ENCODE measurements around the gene CENPW.

Gene CENPW

GRCh38 chr6:126359936-126360537 lies 20.1 kb downstream of the CENPW start (continued):
- TF ChIP-seq ZNF585B (tag by site-specific recombination; IDR thresholded peaks at IDR 0.05) (0 out of 2 replicates have a peak, but pooled peaks have one; percentile 10), ZNF843 (tag by site-specific recombination; IDR thresholded peaks at IDR 0.05) (no peak)

GRCh38 chr6:126361832-126362440 lies 22.0 kb downstream of the CENPW start:
- H3K9me3 ChIP-seq (ENCODE audit: control insufficient read depth, insufficient read depth, low read depth, low read length) = no peaks in the 10 kb centered on the region
- H3K4me1 ChIP-seq (ENCODE audit: control insufficient read depth, insufficient read depth, low read length) = no peaks in the 10 kb centered on the region
- ChIA-PET CTCF (interaction anchor here (0.5 to 3.8 kb wide), 18 partner anchors 9 to 1104 kb away, joined by 3 to 20 read pairs (median 4); partner anchors contain the start of gene CENPW), POLR2A (no interaction called here)
- H3K36me3 ChIP-seq (ENCODE audit: control insufficient read depth in 2 of 2, insufficient read depth in 1 of 2, low read length in 2 of 2) = peaks cover 0 to 13% of the 10 kb centered on the region in 2 experiments; a peak in 2 of 3 replicates
- H3K4me3 ChIP-seq (ENCODE audit: low read depth, low read length) = no peak overlapping the region
- TF ChIP-seq SCRT2 (tag by site-specific recombination; IDR thresholded peaks at IDR 0.05) (no peak), ZNF132 (tag by site-specific recombination; IDR thresholded peaks at IDR 0.05; ENCODE audit: borderline replicate concordance) (no peak), ZNF416 (tag by site-specific recombination; IDR thresholded peaks at IDR 0.05) (no peak), ZNF211 (tag by site-specific recombination; IDR thresholded peaks at IDR 0.05; ENCODE audit: low read depth) (no peak), AEBP2 (tag by site-specific recombination; IDR thresholded peaks at IDR 0.05; ENCODE audit: borderline replicate concordance) (no peak), ZNF558 (tag by site-specific recombination; IDR thresholded peaks at IDR 0.05) (no peak), INSM2 (tag by site-specific recombination; IDR thresholded peaks at IDR 0.05) (no peak), ZNF404 (tag by site-specific recombination; IDR thresholded peaks at IDR 0.05) (no peak), ZNF777 (tag by site-specific recombination; IDR thresholded peaks at IDR 0.05; ENCODE audit: borderline replicate concordance) (no peak), SCRT1 (tag by site-specific recombination; IDR thresholded peaks at IDR 0.05; ENCODE audit: borderline replicate concordance) (no peak), ZNF658 (tag by site-specific recombination; IDR thresholded peaks at IDR 0.05) (no peak), ZNF18 (tag by site-specific recombination; IDR thresholded peaks at IDR 0.05) (no peak), MYNN (tag by site-specific recombination; IDR thresholded peaks at IDR 0.05; ENCODE audit: borderline replicate concordance) (no peak), OSR2 (tag by site-specific recombination; IDR thresholded peaks at IDR 0.05) (no peak), KLF10 (tag by site-specific recombination; IDR thresholded peaks at IDR 0.05) (no peak), GFI1B (tag by site-specific recombination; IDR thresholded peaks at IDR 0.05) (no peak)
- no peak overlapping the region for H3K27ac ChIP-seq (ENCODE audit: extremely low read depth, low read depth, low read length)

GRCh38 chr6:126367849-126368248 lies 27.9 kb downstream of the CENPW start:
- H3K36me3 ChIP-seq (ENCODE audit: control insufficient read depth in 2 of 2, insufficient read depth in 1 of 2, low read length in 2 of 2) = peaks cover 0 to 10% of the 10 kb centered on the region in 2 experiments; a peak in 2 of 3 replicates
- no peaks in the 10 kb centered on the region for H3K4me1 ChIP-seq (ENCODE audit: control insufficient read depth, insufficient read depth, low read length)
- no peaks in the 10 kb centered on the region for H3K9me3 ChIP-seq (ENCODE audit: control insufficient read depth, insufficient read depth, low read depth, low read length)
- ChIA-PET CTCF (interaction anchor here (0.7 kb wide), 1 partner anchor 713 kb away, joined by 4 read pairs; no protein-coding TSS in a partner anchor), POLR2A (no interaction called here)
- H3K4me3 ChIP-seq (ENCODE audit: low read depth, low read length) = no peak overlapping the region
- no peak for TF ChIP-seq ZNF157 (tag by site-specific recombination; IDR thresholded peaks at IDR 0.05)
- no peak for TF ChIP-seq ZNF354C (tag by site-specific recombination; IDR thresholded peaks at IDR 0.05; ENCODE audit: borderline replicate concordance, low read depth)
- TF ChIP-seq ZNF792 (tag by site-specific recombination; IDR thresholded peaks at IDR 0.05) = no peak
- no peak for TF ChIP-seq ZNF626 (tag by site-specific recombination; IDR thresholded peaks at IDR 0.05)
- TF ChIP-seq ZFP37 (tag by site-specific recombination; IDR thresholded peaks at IDR 0.05) = no peak
- H3K27ac ChIP-seq (ENCODE audit: extremely low read depth, low read depth, low read length) = no peak overlapping the region
